Stomach smooth muscle (tissue), 2 donors: ENCODE measurements around the gene IKZF2.

Experiments used
- H3K27ac ChIP-seq: one replicate; pipeline ENCODE4 v1.7.0; 2013; ENCODE audit warnings: mild to moderate bottlenecking, low read length, inconsistent platforms
- H3K27me3 ChIP-seq, 2 donors: one replicate each; pipeline ENCODE4 v1.7.0; 2013; ENCODE audit warnings: low read length in 2 of 2; ENCODE audit not compliant: insufficient read depth in 2 of 2, control insufficient read depth in 1 of 2
- H3K36me3 ChIP-seq, 2 donors: one replicate each; pipeline ENCODE4 v1.7.0; 2013; ENCODE audit warnings: low read length in 2 of 2; ENCODE audit not compliant: control insufficient read depth in 2 of 2, insufficient read depth in 2 of 2
- H3K4me1 ChIP-seq: one replicate; pipeline ENCODE4 v1.7.0; 2013; ENCODE audit warnings: low read length; ENCODE audit not compliant: control insufficient read depth, insufficient read depth
- H3K4me3 ChIP-seq, 2 donors: one replicate each; pipeline ENCODE4 v1.7.0; 2013; ENCODE audit warnings: low read length in 2 of 2
- H3K9ac ChIP-seq, 2 donors: one replicate each; pipeline ENCODE4 v1.7.0; 2013; ENCODE audit warnings: low read length in 2 of 2, mild to moderate bottlenecking in 1 of 2
- H3K9me3 ChIP-seq, 2 donors: one replicate each; pipeline ENCODE4 v1.7.0; 2013; ENCODE audit warnings: low read length in 2 of 2; ENCODE audit not compliant: control insufficient read depth in 2 of 2
- donor health status: healthy.
- donor health status: Pancreatic carcinoma.

IKZF2 gene

GRCh38 chr2:212958133-212958532, 193.3 kb downstream of the IKZF2 start:
- no peaks in the 10 kb centered on the region for H3K27me3 ChIP-seq

GRCh38 chr2:212957624-212958023, 193.8 kb downstream of the IKZF2 start:
- H3K36me3 ChIP-seq: no peaks in the 10 kb centered on the region
- H3K4me3 ChIP-seq: no peak overlapping the region
- no peaks in the 10 kb centered on the region for H3K9me3 ChIP-seq
- H3K27me3 ChIP-seq: no peaks in the 10 kb centered on the region
- no peaks in the 10 kb centered on the region for H3K4me1 ChIP-seq
- H3K27ac ChIP-seq: no peak overlapping the region
- no peak overlapping the region for H3K9ac ChIP-seq

More at GRCh38 chr2:212958133-212958532, 193.3 kb downstream of the IKZF2 start:
- no peaks in the 10 kb centered on the region for H3K4me1 ChIP-seq
- no peak overlapping the region for H3K9ac ChIP-seq
- no peak overlapping the region for H3K27ac ChIP-seq
- no peaks in the 10 kb centered on the region for H3K36me3 ChIP-seq
- H3K4me3 ChIP-seq: no peak overlapping the region
- H3K9me3 ChIP-seq: no peaks in the 10 kb centered on the region

- H3K36me3 ChIP-seq: no peaks in the 10 kb centered on the region
- no peaks in the 10 kb centered on the region for H3K4me1 ChIP-seq
- no peak overlapping the region for H3K9ac ChIP-seq
- H3K9me3 ChIP-seq: no peaks in the 10 kb centered on the region
- no peak overlapping the region for H3K27ac ChIP-seq
- no peak overlapping the region for H3K4me3 ChIP-seq
- no peaks in the 10 kb centered on the region for H3K27me3 ChIP-seq
These were observed 194.5 kb downstream of the IKZF2 start for GRCh38 chr2:212956665-212957607.

DNA sequence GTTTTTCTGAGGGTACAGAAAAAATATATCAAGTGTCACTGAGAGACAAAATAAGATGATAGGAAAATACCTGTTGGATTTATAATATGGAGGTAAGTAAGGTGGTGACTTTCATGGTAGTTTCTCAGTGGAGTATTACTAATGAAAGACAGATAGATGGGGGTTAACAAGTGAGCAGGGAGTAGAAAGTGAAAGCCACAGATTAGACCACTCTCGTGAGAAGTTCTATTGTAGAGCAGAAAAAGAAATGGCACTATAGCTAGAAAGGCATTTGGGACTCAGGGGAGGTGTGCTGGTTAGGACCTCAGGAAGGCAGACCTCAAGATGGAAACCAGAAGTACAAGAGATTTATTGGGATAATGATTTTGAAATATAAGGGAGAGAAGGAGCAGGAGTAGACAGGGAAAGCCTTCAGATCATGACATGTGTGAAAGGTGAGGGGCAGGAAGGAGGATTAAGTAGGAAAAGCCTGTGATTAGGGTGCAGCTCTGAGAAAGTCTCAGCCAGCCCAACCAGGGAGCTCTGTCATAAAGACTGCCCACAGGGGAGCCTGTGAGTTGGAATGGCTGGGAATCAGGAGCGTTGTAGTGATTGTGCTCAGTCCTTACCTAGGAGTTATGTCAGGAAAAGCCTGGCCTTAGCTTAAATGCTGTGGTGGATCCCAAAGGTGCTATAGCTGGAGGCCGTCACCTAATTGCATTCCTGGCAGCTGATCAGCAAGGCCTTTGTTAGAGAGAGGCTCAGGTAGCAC, 198.1 kb downstream of the IKZF2 start:
- H3K4me3 ChIP-seq: no peak overlapping the region
- no peak overlapping the region for H3K27ac ChIP-seq
- H3K9ac ChIP-seq: no peak overlapping the region
- H3K27me3 ChIP-seq: no peaks in the 10 kb centered on the region
- H3K4me1 ChIP-seq: no peaks in the 10 kb centered on the region
- no peaks in the 10 kb centered on the region for H3K9me3 ChIP-seq
- H3K36me3 ChIP-seq: no peaks in the 10 kb centered on the region

- no peak overlapping the region for H3K9ac ChIP-seq
- no peaks in the 10 kb centered on the region for H3K4me1 ChIP-seq
- no peak overlapping the region for H3K27ac ChIP-seq
- H3K27me3 ChIP-seq: no peaks in the 10 kb centered on the region
- H3K4me3 ChIP-seq: no peak overlapping the region
- H3K9me3 ChIP-seq: no peaks in the 10 kb centered on the region
- no peaks in the 10 kb centered on the region for H3K36me3 ChIP-seq
These were observed 201.6 kb downstream of the IKZF2 start for GRCh38 chr2:212949786-212950185.
